Dermis microvascular lymphatic vessel endothelial cell (primary cell): ENCODE measurements around the gene FRMPD4. TPM values are rescaled to one million over a fixed set of nuclear protein-coding genes. Genes with fewer than 3 reads are reported as not detected.

Source experiments
- DNase-seq, 2 donors: peaks; one replicate each; pipeline versions ENCODE4 v3.0.0 to v3.0.0-alpha.2; 2010; ENCODE audit warnings: low read depth in 2 of 2
- total RNA-seq: library from RNA; depleted of rRNA; stranded (reverse); fragments of >200 nt; gene quantifications from 2 replicates; pipeline ENCODE4 v1.2.1, GENCODE V29; 2014

The FRMPD4 gene
- total RNA-seq, 1 donor from 2014 or later: not detected

DNA sequence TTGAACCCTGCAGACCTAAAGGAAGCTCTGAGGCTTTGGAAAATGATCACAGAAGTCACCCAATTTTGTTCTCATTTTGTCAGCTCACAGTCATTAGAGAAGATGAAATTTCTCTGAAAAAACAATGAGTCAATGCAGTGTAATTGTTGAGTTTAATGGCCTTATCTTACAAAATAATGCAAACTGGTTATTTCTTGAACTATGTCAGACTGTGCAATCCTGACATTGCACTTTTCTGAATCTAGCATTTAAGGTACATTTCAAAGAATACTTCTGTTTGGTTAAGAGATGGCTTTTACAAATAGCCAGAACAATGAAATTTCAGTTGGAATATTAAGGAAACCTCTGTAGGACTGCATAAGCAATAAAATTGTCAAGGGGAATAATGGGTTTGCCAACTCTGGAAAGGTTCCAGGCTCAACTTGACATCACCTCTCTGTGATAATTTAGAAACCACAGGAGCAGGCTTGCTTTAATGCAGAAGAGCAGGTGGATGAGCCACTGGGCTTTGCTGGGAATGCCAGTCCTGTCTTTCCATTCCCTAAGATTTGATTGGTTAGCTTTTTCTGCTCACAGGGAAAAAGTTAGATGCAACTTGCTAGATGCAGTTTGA lies 222.8 kb downstream of the FRMPD4 start:
- DNase-seq: no peak

DNA sequence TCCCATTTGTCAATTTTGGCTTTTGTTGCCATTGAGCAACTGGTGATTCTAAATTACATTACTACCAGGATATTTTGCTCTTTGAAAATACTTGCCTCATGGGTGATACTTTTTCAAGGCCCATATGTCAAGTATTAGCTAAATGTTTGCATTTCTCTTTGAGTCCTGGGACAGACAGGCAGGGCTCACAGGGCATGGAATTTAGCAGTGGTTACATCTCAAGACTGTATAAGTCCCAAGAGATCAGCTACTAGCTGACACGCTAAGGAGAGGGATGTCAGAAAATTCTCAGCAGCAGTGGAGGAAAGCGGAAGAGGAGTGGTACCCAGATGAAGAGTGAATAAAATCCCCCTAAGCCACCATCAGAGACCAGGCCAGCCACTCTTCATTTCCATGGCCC lies 224.9 kb downstream of the FRMPD4 start:
- no peak for DNase-seq

DNA sequence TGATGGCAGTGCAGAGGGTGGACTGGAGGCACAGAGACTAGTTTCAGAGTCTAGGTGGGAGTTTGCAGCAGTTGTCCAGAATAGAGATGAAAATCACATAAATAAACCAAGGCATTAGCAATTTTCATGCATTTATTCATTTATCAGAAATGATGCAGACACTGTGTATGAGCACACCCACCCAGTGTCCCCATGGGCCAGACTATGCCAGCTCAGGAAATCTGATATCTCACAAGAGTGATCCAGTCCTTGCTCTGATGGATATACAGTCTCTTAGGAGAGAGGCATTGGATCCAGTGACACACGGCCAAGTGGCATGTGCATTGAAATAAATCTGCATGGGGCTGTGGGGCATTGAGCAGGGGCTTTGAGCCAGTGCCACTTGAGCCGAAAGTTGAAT lies 228.2 kb downstream of the FRMPD4 start:
- DNase-seq: no peak

DNA sequence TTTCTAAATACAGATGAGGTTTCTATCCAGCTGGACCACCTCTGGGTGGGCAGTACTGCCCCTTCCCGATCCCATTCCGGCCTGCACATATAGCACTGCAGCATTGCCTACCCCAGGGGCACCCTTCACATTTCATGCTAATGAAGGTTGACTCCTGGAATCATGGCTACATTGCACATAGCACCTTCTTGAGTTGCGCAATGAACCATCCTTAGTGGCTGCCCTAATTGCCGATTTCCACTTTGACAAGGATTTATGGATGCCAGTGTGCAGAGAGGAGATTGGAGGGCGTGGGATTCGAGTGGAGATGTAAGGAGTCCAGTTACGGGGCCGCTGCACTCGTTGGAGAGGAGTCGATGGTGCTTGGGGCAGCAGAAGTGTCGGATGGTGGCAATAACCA lies 229.0 kb downstream of the FRMPD4 start:
- no peak for DNase-seq

DNA sequence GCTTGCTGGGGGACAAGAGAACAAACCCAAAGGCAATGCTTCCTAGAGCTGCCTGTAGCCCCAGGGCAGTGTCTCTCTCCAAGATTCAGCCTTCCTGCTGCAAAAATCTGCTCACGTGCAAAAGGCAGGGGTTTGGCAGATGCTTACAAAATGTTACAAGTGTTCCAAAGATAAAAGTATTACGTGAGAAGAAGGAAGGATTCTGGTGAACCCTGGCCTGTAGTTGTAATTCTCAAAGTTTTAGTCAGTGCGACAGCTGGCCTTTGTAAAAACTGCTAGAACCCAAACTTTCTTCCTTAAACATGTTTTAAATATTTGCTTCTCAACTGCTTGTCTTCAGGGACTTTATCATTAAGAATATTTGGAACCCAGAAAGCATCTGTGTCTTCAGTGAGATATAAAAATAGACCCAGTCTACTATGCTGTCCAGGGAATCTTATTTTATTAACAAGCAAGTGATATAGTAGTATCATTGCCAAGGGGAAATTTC lies 232.3 kb downstream of the FRMPD4 start:
- peak in 1 of 2 donors; percentile 7 for DNase-seq

DNA sequence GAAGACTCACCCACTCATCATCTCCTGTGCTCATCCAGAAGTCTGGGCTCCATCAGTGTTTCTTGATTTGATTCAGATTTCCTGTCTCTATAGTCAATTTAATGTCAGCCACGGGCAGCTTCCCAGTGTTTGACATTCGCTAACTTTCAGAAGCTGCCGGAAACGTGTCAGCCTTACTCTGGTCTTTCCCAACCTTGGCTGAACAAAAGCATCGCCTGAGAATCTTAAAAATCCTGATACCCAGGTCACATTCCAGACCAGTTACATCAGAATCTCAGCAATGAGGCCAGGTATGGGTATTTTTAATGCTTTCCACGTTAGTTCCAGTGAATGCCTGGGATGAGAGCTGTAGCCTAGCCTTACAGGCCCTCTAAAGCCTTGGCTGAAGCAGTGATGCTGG lies 233.8 kb downstream of the FRMPD4 start:
- peak in 1 of 2 donors; percentile 20 for DNase-seq

DNA sequence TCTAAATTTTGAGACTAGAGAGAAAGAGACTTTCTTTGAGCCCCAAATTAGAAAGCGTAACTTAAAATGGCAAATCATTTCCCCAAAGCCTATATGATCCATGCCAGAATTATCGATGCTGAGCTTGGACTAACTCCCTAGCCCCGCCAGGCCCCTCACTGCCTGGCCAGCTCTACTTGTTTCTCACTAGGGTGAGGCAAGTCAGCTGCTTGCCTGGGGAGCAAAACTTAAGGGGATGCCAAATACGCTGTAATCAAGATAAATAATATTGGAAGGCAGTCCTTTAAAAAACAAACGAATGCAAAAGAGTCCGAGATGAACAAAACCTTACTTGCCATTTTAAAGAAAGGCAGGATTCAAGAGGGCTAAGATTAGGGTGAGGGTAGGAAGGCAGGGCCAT lies 236.0 kb downstream of the FRMPD4 start:
- DNase-seq: no peak

DNA sequence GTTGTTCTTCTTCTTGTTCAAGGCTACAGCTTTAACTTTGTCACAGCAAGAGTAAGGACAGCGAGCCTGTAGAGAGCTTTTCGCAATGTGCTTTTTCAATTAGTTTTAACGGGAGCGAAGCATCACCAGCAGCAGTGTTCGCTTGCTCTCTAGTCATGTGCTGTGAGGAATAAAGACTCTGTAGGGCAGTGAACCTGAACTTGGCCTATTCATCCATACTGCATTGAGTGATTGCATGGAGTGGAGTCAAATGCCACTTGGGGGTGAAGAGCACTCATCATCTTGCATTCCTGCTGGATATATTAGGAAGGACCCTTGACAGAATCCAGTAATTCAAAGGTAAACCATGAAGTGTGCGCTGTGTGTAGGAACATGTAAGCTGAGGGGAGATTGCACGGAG lies 240.0 kb downstream of the FRMPD4 start:
- DNase-seq: no peak

DNA sequence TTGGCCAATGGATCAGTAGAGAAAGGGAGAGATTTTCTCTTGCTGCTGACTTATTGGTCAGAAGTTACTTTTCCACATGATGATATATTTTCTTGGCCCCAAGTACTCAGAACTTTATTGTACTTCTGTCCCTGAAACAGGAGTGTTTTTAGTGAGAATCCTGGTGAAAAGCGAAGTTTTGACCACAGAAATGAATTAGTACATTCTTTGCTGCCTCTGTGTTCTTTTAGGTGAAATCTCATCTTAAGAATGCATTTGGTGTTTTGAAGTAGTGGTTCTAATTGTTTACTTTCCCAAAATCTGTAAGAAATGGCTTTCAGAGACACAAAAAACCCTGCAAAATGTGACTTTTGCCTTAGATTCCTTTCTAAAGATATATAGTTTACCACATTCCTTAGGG lies 240.4 kb downstream of the FRMPD4 start:
- DNase-seq: no peak

DNA sequence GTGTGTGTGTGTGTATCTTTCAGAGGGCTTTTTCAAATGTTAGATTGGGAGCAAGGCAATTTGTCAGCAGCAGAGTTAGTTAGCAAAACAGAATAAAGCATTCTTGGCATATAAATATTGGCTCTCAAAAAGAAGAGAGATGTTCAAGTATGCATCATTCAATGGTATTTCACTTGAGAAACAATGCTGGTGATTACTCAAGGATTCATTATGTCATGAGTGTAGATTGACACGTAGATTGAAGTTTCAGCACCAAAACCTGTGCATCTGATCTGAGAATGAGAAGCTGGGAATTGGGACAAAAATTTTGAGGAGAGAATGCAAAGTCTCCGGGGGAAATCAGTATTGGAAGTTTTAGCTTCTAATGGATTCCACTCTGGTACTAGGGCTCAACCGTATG lies 241.4 kb downstream of the FRMPD4 start:
- DNase-seq: no peak

DNA sequence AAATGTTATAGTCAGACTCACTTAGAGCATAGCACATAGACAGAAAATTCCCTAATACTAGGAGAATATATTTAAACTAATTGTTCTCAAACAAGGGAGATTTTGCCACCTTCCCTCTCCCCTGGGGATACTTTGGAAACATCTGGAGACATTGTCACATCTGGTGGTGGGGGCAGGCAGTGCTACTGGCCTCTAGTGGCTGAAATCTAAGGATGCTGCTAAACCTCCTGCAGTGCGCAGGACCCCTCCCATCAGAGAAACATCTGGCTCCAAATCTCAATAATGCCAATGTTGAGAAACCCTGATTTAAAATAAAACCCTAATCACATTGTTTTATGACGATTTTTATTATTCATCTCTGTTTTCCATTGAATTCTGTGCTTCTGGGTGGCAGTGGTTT lies 244.9 kb downstream of the FRMPD4 start:
- DNase-seq: no peak

DNA sequence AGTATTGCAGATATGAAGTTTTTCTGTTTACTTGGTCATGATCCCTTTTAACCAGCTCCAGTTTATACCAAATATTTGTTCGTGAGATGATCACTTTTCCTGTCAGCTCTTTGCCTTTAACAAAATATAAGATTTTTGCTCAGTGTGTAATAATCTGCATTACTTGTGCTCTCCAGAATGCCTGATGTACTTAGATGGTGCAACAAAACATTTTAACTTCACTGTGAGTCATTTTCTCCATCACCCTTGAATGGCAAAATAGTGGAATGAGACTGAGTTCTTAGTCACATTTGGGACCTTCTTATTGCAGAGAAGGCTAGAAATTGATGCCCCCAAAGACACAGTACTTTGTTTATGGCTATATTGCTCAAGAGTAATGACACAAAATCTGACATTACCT lies 252.0 kb downstream of the FRMPD4 start:
- no peak for DNase-seq

DNA sequence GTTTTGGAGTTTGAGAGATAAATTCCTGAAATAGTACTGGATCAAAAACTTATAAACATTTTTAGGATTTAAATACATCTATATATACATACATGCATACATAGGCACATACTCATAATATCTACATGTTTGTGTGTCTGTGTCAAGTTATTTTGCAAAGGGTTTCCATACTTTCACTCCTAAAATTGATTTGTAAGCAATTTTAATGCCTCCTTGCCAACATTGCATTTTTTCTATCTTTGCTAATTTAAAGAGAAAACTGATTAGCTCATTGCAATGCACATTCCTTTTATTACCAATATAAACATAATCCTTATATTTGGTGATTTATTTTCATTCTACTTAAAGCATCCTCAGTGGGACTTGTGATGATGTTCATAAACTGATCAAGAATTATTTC lies 258.3 kb downstream of the FRMPD4 start:
- DNase-seq: no peak

DNA sequence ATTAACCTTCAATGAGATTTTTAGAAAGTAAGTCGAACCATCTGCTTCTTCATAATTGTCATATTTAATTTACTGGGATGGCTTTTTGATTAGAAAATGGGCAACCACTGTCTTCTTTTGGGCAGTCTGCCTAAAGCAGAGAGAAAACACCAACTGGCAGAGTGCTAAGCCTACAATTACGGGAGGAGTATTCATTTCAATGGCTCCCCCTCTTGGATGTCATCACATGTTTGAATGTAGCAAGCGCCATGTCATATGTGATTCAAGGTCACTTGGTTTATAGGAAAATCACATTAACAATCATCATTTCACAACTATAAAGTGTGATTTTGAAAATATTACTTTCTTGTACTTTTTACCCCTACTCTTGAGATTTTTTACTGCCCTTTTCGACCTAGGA lies 261.9 kb downstream of the FRMPD4 start:
- no peak for DNase-seq

DNA sequence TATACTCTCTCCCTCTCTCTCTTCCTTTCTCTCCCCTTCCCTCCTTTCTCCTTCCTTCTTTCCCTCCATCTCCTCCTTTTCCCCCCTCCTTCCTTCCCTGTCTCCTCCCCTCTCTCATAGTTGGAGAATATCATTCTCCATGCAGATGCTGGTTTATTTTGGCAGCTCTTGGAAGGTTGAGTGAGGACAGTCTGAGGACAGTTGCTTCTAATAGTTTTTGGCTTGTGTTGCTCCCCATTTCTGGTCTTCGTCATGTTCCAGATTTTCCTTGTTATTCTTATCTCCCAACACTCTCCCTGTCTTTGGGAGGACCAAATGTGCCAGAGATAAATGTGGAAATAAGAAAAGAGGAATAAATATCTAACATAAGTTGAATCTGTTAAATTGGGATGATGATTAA lies 263.0 kb downstream of the FRMPD4 start:
- no peak for DNase-seq

DNA sequence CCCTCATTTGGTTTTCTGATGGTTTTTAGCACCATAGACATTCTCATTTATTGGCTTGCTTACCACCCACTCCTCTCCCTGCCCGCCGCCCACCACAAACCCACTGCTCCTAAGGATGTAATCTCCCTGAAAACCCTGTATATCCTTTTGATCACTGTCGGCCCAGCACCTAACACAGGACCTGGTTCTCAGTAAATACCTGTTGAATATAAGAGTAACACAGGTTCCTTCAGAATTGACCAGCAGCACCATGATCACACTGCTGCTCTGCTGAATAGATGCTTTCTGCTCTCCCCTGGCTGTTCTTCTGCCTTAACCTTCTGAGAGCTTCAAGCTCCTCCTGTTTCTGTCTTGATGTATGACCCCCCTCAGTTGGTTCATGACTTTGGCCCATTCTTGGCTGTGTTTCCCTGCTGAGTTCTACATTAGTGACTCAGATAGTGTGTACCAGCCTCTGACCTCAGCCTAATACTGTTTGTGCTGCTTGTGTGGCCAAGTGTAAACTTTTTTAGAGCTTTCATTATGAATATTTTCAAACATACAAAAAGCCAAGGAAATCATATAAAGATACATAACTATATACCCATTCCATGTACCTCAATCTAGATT lies 265.3 kb downstream of the FRMPD4 start:
- DNase-seq: no peak

DNA sequence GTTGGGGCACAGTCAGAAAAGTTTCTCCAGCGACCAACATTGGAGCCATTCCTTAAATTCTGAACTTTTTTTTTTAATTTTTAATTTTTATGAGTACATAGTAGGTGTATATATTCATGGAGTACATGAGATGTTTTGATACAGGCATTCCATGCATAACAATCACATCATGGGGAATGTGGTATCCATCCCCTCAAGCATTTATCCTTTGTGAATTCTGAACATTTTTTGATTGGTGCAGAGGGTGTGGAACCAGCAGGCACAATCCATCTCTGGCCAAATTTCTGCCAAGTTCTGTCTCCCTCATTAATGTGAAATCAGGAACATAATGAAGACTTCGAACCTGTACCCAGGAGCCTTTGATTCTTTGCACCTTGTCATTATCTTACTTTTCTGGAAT lies 267.0 kb downstream of the FRMPD4 start:
- no peak for DNase-seq

DNA sequence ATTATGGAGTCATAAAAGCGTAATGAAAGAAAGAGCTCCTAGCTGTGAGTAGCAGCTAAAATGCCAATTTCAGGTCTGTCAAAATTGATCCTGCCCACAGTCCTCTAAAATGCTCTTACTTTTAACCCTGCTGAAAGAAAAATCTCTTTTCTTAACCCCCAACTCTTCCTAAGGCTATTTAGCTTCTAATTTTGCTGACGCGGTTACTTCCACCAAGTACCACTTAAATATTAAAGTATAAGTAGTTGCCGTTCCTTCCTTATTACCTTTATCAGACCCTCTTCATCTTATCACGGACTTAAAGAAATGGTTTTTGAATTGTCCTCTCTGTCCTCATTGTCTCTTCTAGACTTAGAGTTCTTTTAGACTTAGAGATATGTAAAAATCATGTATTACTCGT lies 272.2 kb downstream of the FRMPD4 start:
- no peak for DNase-seq

DNA sequence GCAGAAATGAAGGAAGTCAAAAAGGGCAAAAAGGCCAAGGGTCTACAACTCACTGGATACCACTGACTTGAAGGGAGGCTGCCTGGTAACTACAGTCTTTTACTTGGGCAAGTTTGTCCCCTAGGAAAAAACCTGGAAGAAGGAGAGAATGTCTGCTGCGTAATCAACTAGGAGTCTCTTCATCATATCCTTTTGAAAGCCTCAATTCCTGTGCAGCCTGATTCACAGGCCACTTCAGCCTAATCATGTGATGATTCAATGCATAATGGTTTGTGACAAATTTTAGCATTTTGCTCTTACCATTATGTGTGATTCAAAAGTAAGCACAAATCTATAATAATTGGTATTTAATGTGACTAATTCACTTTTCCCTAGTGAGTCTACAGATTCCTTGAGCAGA lies 273.6 kb downstream of the FRMPD4 start:
- no peak for DNase-seq

DNA sequence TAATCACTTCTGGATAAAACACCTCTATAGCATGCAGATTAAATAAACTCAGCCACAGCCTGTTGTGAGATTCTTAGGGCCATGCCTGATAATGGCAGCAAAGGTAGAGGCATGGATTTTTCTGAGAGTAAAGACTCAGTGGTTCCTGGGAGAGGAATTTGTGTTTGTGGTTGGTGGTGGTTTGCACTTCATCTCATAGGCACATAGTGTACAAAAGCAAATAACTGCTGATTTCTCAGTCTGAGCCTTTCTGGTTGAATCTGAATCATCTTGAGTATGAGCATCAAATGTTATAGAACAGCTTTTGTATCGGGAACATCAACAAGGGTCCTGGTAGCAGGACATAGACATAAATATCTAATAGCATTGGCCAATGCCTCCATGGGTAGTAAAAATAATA lies 274.3 kb downstream of the FRMPD4 start:
- no peak for DNase-seq

DNA sequence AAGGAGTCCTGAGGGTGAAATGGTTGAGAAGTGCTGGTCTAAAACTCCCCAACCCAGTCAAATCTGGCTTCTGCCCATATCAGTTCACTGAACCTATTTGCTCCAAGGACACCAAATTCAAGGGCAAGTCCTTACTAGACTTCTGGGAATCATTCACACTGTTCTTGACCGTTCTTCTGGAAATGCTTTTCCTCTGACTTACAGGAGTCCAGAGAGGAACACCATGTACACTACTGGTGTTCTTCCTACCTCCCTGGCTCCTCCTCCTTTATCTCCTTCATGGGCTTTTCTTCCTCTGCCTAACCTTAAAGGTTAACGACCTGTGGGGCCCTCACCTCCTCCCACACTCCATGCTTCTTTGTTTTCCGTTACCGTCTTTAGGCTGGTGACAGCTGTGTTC lies 281.3 kb downstream of the FRMPD4 start:
- DNase-seq: no peak

DNA sequence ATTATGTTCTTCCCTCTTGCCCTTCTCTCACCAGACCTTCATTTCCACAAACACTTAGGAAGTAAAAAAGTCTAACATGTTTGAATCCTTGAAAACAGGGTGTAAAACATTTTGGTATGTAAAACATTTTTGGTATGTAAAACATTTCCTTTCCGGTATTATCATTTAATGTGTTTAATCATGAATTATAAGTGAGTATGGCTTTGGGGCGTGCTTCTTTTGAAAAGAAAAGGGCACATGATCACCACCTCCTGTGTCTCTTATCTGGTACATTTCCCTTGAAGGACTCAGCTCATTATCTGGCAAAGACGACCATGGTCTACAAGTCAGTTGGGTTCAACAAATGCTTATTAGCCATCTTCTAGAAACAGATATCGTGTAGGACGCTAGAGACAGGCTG lies 283.6 kb downstream of the FRMPD4 start:
- DNase-seq: no peak

DNA sequence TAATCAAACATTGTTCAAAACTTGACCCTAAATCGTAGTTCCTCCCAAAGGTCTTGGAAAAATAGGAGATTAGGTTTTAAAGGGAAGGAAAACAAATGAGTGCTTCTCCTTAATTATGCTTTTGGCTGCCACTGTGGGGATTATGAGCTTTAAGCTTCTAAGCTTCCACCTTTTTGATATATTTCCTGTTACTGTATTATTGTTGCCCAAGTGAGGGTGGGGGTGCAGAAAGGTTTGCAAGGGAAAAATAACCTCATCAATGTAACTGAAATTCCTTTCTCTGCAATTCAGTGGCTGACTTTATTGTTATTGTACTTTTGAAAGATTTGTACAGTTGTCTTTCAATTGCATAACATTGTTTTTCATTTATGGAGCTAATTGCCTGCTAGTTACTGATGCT lies 285.1 kb downstream of the FRMPD4 start:
- peak; percentile 2 to 51 for DNase-seq

DNA sequence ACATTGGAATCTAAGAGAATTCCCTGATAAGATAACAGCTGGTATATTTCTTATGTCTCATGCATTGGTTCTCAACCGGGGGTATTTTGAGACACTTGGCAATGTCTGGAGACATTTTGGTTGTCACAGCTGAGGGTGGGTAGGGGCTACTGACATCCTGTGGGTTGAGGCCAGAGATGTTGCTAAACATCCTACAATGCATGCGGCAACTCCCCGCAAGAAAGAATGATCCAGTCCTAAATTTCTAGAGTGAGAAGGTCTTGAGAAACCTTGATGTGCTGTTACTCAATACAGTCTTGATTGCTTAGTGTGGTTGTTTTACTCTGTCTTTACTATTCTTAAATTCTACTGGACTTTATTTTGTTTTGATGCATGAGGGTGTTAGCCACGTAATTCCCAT lies 287.2 kb downstream of the FRMPD4 start:
- no peak for DNase-seq
